HepG2 (cell line): Measurements from ENCODE around the gene SAMD8. TPM values are rescaled to one million over a fixed set of nuclear protein-coding genes. Genes with fewer than 3 reads are reported as not detected.

Experiments
- CBX5 ChIP-seq: sonication (generic); formaldehyde crosslinking; IDR thresholded peaks from 2 replicates; pipeline ENCODE4 v1.4.0; 2020; ENCODE audit warnings: missing genetic modification reagents, borderline replicate concordance
- EEA1 ChIP-seq: sonication (generic); formaldehyde crosslinking; IDR thresholded peaks from 2 replicates; pipeline ENCODE4 v1.5.1; 2020; ENCODE audit warnings: mild to moderate bottlenecking, missing genetic modification reagents, borderline replicate concordance
- FOXO1 ChIP-seq: sonication (generic); formaldehyde crosslinking; IDR thresholded peaks from 2 replicates; pipeline ENCODE4 v1.4.0; 2020; ENCODE audit warnings: missing genetic modification reagents
- HDAC1 ChIP-seq: sonication (generic); formaldehyde crosslinking; IDR thresholded peaks from 2 replicates; pipeline ENCODE4 v1.5.1; 2020; ENCODE audit warnings: mild to moderate bottlenecking, missing genetic modification reagents
- HNRNPLL ChIP-seq: fragments of 200-400 bp; formaldehyde crosslinking; IDR thresholded peaks from 2 replicates; pipeline ENCODE4 v1.6.1; 2017; ENCODE audit warnings: mild to moderate bottlenecking, low read depth, low read length; ENCODE audit not compliant: poor library complexity, severe bottlenecking
- KDM5B ChIP-seq: sonication (generic); formaldehyde crosslinking; IDR thresholded peaks from 2 replicates; pipeline ENCODE4 v1.4.0; 2020; ENCODE audit warnings: missing genetic modification reagents, mild to moderate bottlenecking, borderline replicate concordance
- NFKB2 ChIP-seq: sonication (generic); formaldehyde crosslinking; IDR thresholded peaks from 2 replicates; pipeline ENCODE4 v1.4.0; 2020; ENCODE audit warnings: missing genetic modification reagents, borderline replicate concordance
- SAP130 ChIP-seq: IDR thresholded peaks from 2 replicates; pipeline ENCODE4 v1.6.1; 2016; ENCODE audit warnings: low read depth
- SRSF9 ChIP-seq: fragments of 200-400 bp; formaldehyde crosslinking; IDR thresholded peaks from 2 replicates; pipeline ENCODE4 v1.6.1; 2018; ENCODE audit warnings: borderline replicate concordance, mild to moderate bottlenecking, low read depth, low read length; ENCODE audit not compliant: insufficient read depth, poor library complexity, severe bottlenecking
- TGIF2 ChIP-seq: IDR thresholded peaks from 2 replicates; pipeline ENCODE4 v1.6.1; 2016; ENCODE audit warnings: control low read depth, missing compliant biosample characterization
- YEATS2 ChIP-seq: sonication (generic); formaldehyde crosslinking; IDR thresholded peaks from 2 replicates; pipeline ENCODE4 v1.4.0; 2020; ENCODE audit warnings: missing genetic modification reagents, borderline replicate concordance
- ZNF143 ChIP-seq: sonication (generic); formaldehyde crosslinking; IDR thresholded peaks from 2 replicates; pipeline ENCODE4 v1.4.0; 2020; ENCODE audit warnings: missing genetic modification reagents
- ZNF333 ChIP-seq: sonication (generic); formaldehyde crosslinking; IDR thresholded peaks from 2 replicates; pipeline ENCODE4 v1.4.0; 2020; ENCODE audit warnings: mild to moderate bottlenecking, missing genetic modification reagents, borderline replicate concordance
- ZNF749 ChIP-seq: sonication (generic); formaldehyde crosslinking; IDR thresholded peaks from 2 replicates; pipeline ENCODE4 v1.8.0; 2022; ENCODE audit warnings: mild to moderate bottlenecking, missing genetic modification reagents, moderate library complexity, borderline replicate concordance
- ZNF775 ChIP-seq: sonication (generic); formaldehyde crosslinking; IDR thresholded peaks from 2 replicates; pipeline ENCODE4 v1.4.0; 2020; ENCODE audit warnings: missing genetic modification reagents, mild to moderate bottlenecking, moderate library complexity, borderline replicate concordance
- polyA plus RNA-seq, 8 experiments: library from polyadenylated mRNA; depleted of rRNA in 3 of 8; stranded (reverse) in 7 of 8; unstranded in 1 of 8; fragments of >200 nt; fragmentation: Illumina TruSeq in 4 of 8; extraction: Trizol in 4 of 8; gene quantifications; 2 replicates each; pipeline versions ENCODE4 v1.2.1 to v1.2.3, GENCODE V29; 2011 to 2016; ENCODE audit warnings: low read depth in 4 of 8, missing spikeins in 1 of 8, mixed read lengths in 1 of 8; ENCODE audit not compliant: insufficient read depth in 1 of 8
- total RNA-seq, 5 experiments: library from RNA; depleted of rRNA; stranded (reverse); fragments of >200 nt; fragmentation: Illumina TruSeq; extraction: Trizol; gene quantifications; 2 replicates each; pipeline ENCODE4 v1.2.3, GENCODE V29; 2016; ENCODE audit warnings: low read depth in 1 of 5
- TF ChIP-seq, protein P1 (sequence below): sonication (generic); formaldehyde crosslinking; IDR thresholded peaks from 2 replicates; pipeline ENCODE4 v1.4.0; 2020; ENCODE audit warnings: mild to moderate bottlenecking, missing genetic modification reagents, borderline replicate concordance
- TF ChIP-seq, protein P2 (sequence below): sonication (generic); formaldehyde crosslinking; IDR thresholded peaks from 2 replicates; pipeline ENCODE4 v1.9.0; 2022; ENCODE audit warnings: missing genetic modification reagents, mild to moderate bottlenecking, borderline replicate concordance
- TF ChIP-seq, protein P3 (sequence below): sonication (generic); formaldehyde crosslinking; IDR thresholded peaks from 2 replicates; pipeline ENCODE4 v1.5.1; 2020; ENCODE audit warnings: missing genetic modification reagents, mild to moderate bottlenecking, borderline replicate concordance
- TF ChIP-seq, protein P4 (sequence below): sonication (generic); formaldehyde crosslinking; IDR thresholded peaks from 2 replicates; pipeline ENCODE4 v1.4.0; 2020; ENCODE audit warnings: missing genetic modification reagents, mild to moderate bottlenecking, borderline replicate concordance
- TF ChIP-seq, protein P5 (sequence below): sonication (generic); formaldehyde crosslinking; IDR thresholded peaks from 2 replicates; pipeline ENCODE4 v1.4.0; 2020; ENCODE audit warnings: low read depth, mild to moderate bottlenecking, missing genetic modification reagents

The SAMD8 gene
- total and polyA plus RNA-seq, 2 of the 13 experiments (the other 11 are each of a cell fraction or from before 2014, with no cell fraction given) = 10.4 to 13.2 TPM

DNA sequence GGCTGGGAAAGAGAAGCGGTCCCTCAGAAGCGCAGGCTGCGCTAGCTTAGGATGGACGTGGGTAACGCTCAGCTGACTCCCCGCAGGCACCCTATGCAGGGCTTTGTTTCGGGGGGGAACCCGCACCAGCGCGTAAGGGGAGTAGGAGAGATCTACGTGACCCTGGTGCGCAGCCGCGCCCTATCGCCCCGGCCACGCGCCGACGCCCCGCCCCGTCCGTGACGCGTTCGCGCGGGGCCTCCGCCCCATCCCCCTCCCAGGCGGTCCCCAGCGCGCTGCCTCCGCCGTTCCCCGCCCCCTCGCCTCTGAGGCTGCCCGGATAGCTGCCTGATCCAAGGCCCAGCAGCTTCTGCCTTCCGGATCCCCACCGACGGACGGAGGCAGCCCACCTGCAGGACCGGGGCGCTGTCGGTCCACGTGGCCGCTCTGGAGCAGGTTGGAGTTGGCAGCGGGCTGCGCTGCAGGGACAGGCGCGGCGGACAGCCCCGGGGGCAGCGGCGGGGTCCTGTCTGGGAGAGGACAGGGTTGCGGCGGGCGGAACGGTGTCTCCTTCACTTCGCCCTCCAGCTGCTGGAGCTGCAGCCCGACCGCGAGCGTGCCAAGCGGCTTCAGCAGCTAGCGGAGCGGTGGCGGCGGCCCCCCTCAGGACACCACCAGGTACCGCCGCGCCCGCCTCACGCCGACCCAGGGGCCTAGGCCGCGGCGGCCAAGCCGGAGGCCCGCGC, 99.0 kb downstream of the SAMD8 start, which contains the start of gene VDAC2 (continued):
- TF ChIP-seq EEA1 (CRISPR knock-in tag) (peak; percentile 66; the same call in 1 of the 2 replicates), NFKB2 (CRISPR knock-in tag) (no peak; the same call in 1 of the 2 replicates), ZNF749 (CRISPR knock-in tag) (peak; percentile 32; the same call in 1 of the 2 replicates), HDAC1 (peak; percentile 85), CBX5 (CRISPR knock-in tag) (no peak), FOXO1 (CRISPR knock-in tag) (peak; percentile 40; the same call in 1 of the 2 replicates), SRSF9 (no peak), KDM5B (CRISPR knock-in tag) (peak; percentile 70), SAP130 (CRISPR knock-in tag) (peak; percentile 80), TGIF2 (CRISPR knock-in tag) (peak; percentile 54; the same call in 1 of the 2 replicates), ZNF775 (0 out of 2 replicates have a peak, but pooled peaks have one; percentile 22), ZNF143 (CRISPR knock-in tag) (no peak), ZNF333 (peak; percentile 46), YEATS2 (peak; percentile 92; the same call in 1 of the 2 replicates), HNRNPLL (peak; percentile 89)
- TF ChIP-seq, protein P1, sequence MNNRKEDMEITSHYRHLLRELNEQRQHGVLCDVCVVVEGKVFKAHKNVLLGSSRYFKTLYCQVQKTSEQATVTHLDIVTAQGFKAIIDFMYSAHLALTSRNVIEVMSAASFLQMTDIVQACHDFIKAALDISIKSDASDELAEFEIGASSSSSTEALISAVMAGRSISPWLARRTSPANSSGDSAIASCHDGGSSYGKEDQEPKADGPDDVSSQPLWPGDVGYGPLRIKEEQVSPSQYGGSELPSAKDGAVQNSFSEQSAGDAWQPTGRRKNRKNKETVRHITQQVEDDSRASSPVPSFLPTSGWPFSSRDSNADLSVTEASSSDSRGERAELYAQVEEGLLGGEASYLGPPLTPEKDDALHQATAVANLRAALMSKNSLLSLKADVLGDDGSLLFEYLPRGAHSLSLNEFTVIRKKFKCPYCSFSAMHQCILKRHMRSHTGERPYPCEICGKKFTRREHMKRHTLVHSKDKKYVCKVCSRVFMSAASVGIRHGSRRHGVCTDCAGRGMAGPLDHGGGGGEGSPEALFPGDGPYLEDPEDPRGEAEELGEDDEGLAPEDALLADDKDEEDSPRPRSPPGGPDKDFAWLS = peak; percentile 70
- TF ChIP-seq, protein P2, sequence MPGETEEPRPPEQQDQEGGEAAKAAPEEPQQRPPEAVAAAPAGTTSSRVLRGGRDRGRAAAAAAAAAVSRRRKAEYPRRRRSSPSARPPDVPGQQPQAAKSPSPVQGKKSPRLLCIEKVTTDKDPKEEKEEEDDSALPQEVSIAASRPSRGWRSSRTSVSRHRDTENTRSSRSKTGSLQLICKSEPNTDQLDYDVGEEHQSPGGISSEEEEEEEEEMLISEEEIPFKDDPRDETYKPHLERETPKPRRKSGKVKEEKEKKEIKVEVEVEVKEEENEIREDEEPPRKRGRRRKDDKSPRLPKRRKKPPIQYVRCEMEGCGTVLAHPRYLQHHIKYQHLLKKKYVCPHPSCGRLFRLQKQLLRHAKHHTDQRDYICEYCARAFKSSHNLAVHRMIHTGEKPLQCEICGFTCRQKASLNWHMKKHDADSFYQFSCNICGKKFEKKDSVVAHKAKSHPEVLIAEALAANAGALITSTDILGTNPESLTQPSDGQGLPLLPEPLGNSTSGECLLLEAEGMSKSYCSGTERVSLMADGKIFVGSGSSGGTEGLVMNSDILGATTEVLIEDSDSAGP (CRISPR knock-in tag) = peak; percentile 87
- TF ChIP-seq, protein P3, sequence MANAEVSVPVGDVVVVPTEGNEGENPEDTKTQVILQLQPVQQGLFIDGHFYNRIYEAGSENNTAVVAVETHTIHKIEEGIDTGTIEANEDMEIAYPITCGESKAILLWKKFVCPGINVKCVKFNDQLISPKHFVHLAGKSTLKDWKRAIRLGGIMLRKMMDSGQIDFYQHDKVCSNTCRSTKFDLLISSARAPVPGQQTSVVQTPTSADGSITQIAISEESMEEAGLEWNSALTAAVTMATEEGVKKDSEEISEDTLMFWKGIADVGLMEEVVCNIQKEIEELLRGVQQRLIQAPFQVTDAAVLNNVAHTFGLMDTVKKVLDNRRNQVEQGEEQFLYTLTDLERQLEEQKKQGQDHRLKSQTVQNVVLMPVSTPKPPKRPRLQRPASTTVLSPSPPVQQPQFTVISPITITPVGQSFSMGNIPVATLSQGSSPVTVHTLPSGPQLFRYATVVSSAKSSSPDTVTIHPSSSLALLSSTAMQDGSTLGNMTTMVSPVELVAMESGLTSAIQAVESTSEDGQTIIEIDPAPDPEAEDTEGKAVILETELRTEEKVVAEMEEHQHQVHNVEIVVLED (CRISPR knock-in tag) = peak; percentile 91
- TF ChIP-seq, protein P4, sequence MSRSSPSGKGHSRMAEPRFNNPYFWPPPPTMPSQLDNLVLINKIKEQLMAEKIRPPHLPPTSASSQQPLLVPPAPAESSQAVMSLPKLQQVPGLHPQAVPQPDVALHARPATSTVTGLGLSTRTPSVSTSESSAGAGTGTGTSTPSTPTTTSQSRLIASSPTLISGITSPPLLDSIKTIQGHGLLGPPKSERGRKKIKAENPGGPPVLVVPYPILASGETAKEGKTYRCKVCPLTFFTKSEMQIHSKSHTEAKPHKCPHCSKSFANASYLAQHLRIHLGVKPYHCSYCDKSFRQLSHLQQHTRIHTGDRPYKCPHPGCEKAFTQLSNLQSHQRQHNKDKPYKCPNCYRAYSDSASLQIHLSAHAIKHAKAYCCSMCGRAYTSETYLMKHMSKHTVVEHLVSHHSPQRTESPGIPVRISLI (CRISPR knock-in tag) = peak; percentile 47; the same call in 1 of the 2 replicates
- TF ChIP-seq, protein P5, sequence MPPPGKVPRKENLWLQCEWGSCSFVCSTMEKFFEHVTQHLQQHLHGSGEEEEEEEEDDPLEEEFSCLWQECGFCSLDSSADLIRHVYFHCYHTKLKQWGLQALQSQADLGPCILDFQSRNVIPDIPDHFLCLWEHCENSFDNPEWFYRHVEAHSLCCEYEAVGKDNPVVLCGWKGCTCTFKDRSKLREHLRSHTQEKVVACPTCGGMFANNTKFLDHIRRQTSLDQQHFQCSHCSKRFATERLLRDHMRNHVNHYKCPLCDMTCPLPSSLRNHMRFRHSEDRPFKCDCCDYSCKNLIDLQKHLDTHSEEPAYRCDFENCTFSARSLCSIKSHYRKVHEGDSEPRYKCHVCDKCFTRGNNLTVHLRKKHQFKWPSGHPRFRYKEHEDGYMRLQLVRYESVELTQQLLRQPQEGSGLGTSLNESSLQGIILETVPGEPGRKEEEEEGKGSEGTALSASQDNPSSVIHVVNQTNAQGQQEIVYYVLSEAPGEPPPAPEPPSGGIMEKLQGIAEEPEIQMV (CRISPR knock-in tag) = peak; percentile 88
